Hepatocyte (in vitro differentiated cells): ENCODE results near the gene MIER1. TPM values are rescaled to one million over a fixed set of nuclear protein-coding genes. Genes with fewer than 3 reads are reported as not detected.

Experiments
- DNase-seq: peaks from one replicate; pipeline ENCODE4 v3.0.0-alpha.2; 2016; ENCODE audit warnings: low spot score
- H2AFZ ChIP-seq: fragments of 200-600 bp; sonication (generic); 2 replicates; pipeline ENCODE4 v1.6.0; 2016; ENCODE audit warnings: antibody characterized with exemption, mild to moderate bottlenecking
- H3K27ac ChIP-seq: fragments of 200-600 bp; sonication (generic); 2 replicates; pipeline ENCODE4 v1.5.1; 2016; ENCODE audit warnings: mild to moderate bottlenecking
- H3K27me3 ChIP-seq: fragments of 200-600 bp; sonication (generic); 2 replicates; pipeline ENCODE4 v1.6.1; 2016
- H3K36me3 ChIP-seq: fragments of 200-600 bp; sonication (generic); replicated peaks from 2 replicates; pipeline ENCODE4 v1.5.1; 2016; ENCODE audit warnings: low read depth; ENCODE audit not compliant: insufficient read depth
- H3K4me1 ChIP-seq: fragments of 200-600 bp; sonication (generic); 2 replicates; pipeline ENCODE4 v1.5.1; 2016; ENCODE audit warnings: mild to moderate bottlenecking, moderate library complexity; ENCODE audit not compliant: insufficient read depth
- H3K4me2 ChIP-seq: fragments of 200-600 bp; sonication (generic); 2 replicates; pipeline ENCODE4 v1.6.0; 2016
- H3K4me3 ChIP-seq: fragments of 200-600 bp; sonication (generic); 2 replicates; pipeline ENCODE4 v1.5.1; 2016; ENCODE audit warnings: mild to moderate bottlenecking
- H3K79me2 ChIP-seq: fragments of 200-600 bp; sonication (generic); 2 replicates; pipeline ENCODE4 v1.6.0; 2017; ENCODE audit warnings: mild to moderate bottlenecking
- H3K9me2 ChIP-seq: fragments of 200-600 bp; sonication (generic); replicated peaks from 2 replicates; pipeline ENCODE4 v1.6.0; 2017; ENCODE audit warnings: mild to moderate bottlenecking; ENCODE audit not compliant: insufficient read depth
- H3K9me3 ChIP-seq: fragments of 200-600 bp; sonication (generic); 2 replicates; pipeline ENCODE4 v1.5.1; 2016; ENCODE audit warnings: low read depth, mild to moderate bottlenecking
- H4K20me1 ChIP-seq: fragments of 200-600 bp; sonication (generic); 2 replicates; pipeline ENCODE4 v1.6.0; 2016; ENCODE audit warnings: mild to moderate bottlenecking; ENCODE audit not compliant: insufficient read depth, poor library complexity, severe bottlenecking
- CTCF ChIP-seq: fragments of 200-600 bp; sonication (generic); IDR thresholded peaks from 2 replicates; pipeline ENCODE4 v1.5.1; 2016; ENCODE audit warnings: antibody characterized with exemption, mild to moderate bottlenecking; ENCODE audit not compliant: poor library complexity
- EZH2 ChIP-seq: fragments of 200-600 bp; sonication (generic); IDR thresholded peaks from 2 replicates; pipeline ENCODE4 v1.6.1; 2016; ENCODE audit warnings: antibody characterized with exemption, mild to moderate bottlenecking, borderline replicate concordance
- EZH2phosphoT487 ChIP-seq: fragments of 200-600 bp; sonication (generic); IDR thresholded peaks from one replicate; pipeline ENCODE4 v1.6.1; 2018; ENCODE audit warnings: antibody characterized with exemption, mild to moderate bottlenecking, low read depth, moderate library complexity; ENCODE audit not compliant: unreplicated experiment, severe bottlenecking
- whole genome bisulfite sequencing: methylation state at CpG from one replicate; pipeline ENCODE4 v1.1.6; 2016; ENCODE audit warnings: low lambda C conversion rate; ENCODE audit errors: missing lambda C conversion rate; 5-methylcytosine and 5-hydroxymethylcytosine counted together
- polyA plus RNA-seq: library from polyadenylated mRNA; unstranded; fragments of >200 nt; fragmentation: Nextera tagmentation; extraction: Ambion mirVana; gene quantifications from 2 replicates; pipeline ENCODE4 v1.2.1, GENCODE V29; 2016
- total RNA-seq: library from RNA; depleted of rRNA; stranded (reverse); fragments of >200 nt; gene quantifications from 2 replicates; pipeline ENCODE4 v1.2.3, GENCODE V29; 2014

MIER1 gene
- total and polyA plus RNA-seq, 2 experiments from 2014 or later = 19.3 to 42.2 TPM

- Histone ChIP-seq H3K27me3 (no peaks in the 10 kb centered on the region), H3K36me3 (no peaks in the 10 kb centered on the region), H3K79me2 (no peaks in the 10 kb centered on the region), H4K20me1 (no peaks in the 10 kb centered on the region), H3K9me3 (no peaks in the 10 kb centered on the region), H3K4me1 (peaks cover 12% of the 10 kb centered on the region), H3K27ac (peak overlapping the region; percentile 10), H3K9me2 (no peaks in the 10 kb centered on the region), H2AFZ (no peak overlapping the region), H3K4me2 (peak overlapping the region; percentile 10), H3K4me3 (no peak overlapping the region)
- TF ChIP-seq CTCF (no peak), EZH2phosphoT487 (no peak), EZH2 (no peak)
- WGBS = 90% methylated on average over 2 of the region's 2 CpGs
- DNase-seq = no peak
Observed at GRCh38 chr1:67020304-67020703, 95.5 kb downstream of the MIER1 start.

GRCh38 chr1:67020765-67021164, 96.0 kb downstream of the MIER1 start:
- H3K36me3 ChIP-seq = no peaks in the 10 kb centered on the region
- 41% methylated on average over 2 of the region's 2 CpGs for WGBS
- TF ChIP-seq CTCF (no peak), EZH2 (no peak), EZH2phosphoT487 (no peak)

GRCh38 chr1:67029472-67029871, 104.7 kb downstream of the MIER1 start:
- Histone ChIP-seq H3K9me2 (no peaks in the 10 kb centered on the region), H3K4me3 (no peak overlapping the region), H3K9me3 (no peaks in the 10 kb centered on the region), H3K4me1 (no peaks in the 10 kb centered on the region), H3K27me3 (no peaks in the 10 kb centered on the region), H3K79me2 (peaks cover 2% of the 10 kb centered on the region), H3K36me3 (no peaks in the 10 kb centered on the region), H2AFZ (no peak overlapping the region), H4K20me1 (no peaks in the 10 kb centered on the region), H3K27ac (no peak overlapping the region), H3K4me2 (no peak overlapping the region)
- no peak for DNase-seq
- 92% methylated on average over 1 of the region's 1 CpG for WGBS
- TF ChIP-seq EZH2 = no peak
- no peak for TF ChIP-seq EZH2phosphoT487
- TF ChIP-seq CTCF = no peak

More at GRCh38 chr1:67020765-67021164, 96.0 kb downstream of the MIER1 start:
- H3K9me3 ChIP-seq = no peaks in the 10 kb centered on the region
- DNase-seq = no peak
- H3K4me2 ChIP-seq = no peak overlapping the region
- no peaks in the 10 kb centered on the region for H3K27me3 ChIP-seq
- H4K20me1 ChIP-seq = no peaks in the 10 kb centered on the region
- no peak overlapping the region for H3K4me3 ChIP-seq
- H3K9me2 ChIP-seq = no peaks in the 10 kb centered on the region
- H3K4me1 ChIP-seq = peaks cover 12% of the 10 kb centered on the region
- no peaks in the 10 kb centered on the region for H3K79me2 ChIP-seq
- no peak overlapping the region for H2AFZ ChIP-seq
- no peak overlapping the region for H3K27ac ChIP-seq
